Keratinocyte (primary cell): ENCODE measurements around the gene MDN1. TPM values are rescaled to one million over a fixed set of nuclear protein-coding genes. Genes with fewer than 3 reads are reported as not detected.

Experiments
- DNase-seq: peaks from one replicate; pipeline ENCODE4 v3.0.0-alpha.2; 2011; ENCODE audit warnings: low read depth, missing footprints, low spot score
- FAIRE-seq: peaks from 2 replicates; lab custom pipeline; 2011; peaks lifted over from hg19 to GRCh38; lab: Jason Lieb, UNC
- H2AFZ ChIP-seq: 2 replicates; pipeline ENCODE4 v1.6.0; 2012; ENCODE audit warnings: low read length, control low read depth, inconsistent platforms; ENCODE audit not compliant: control insufficient read depth
- H3K27ac ChIP-seq: 2 replicates; pipeline ENCODE4 v1.5.1; 2011; ENCODE audit warnings: low read length; ENCODE audit not compliant: control insufficient read depth, insufficient read depth
- H3K27me3 ChIP-seq: 3 replicates; pipeline ENCODE4 v1.6.0; 2011; ENCODE audit warnings: low read length; ENCODE audit not compliant: control insufficient read depth, insufficient read depth; ENCODE audit errors: extremely low read depth
- H3K36me3 ChIP-seq, 2 experiments: 2 replicates in 1 of 2; 3 replicates in 1 of 2; pipeline ENCODE4 v1.5.1; 2011; ENCODE audit warnings: low read length in 2 of 2, mild to moderate bottlenecking in 1 of 2; ENCODE audit not compliant: control insufficient read depth in 2 of 2, insufficient read depth in 2 of 2; ENCODE audit errors: extremely low read depth in 1 of 2
- H3K4me1 ChIP-seq: 3 replicates; pipeline ENCODE4 v1.5.1; 2011; ENCODE audit warnings: low read length; ENCODE audit not compliant: control insufficient read depth, insufficient read depth; ENCODE audit errors: extremely low read depth
- H3K4me2 ChIP-seq: 3 replicates; pipeline ENCODE4 v1.6.0; 2011; ENCODE audit warnings: low read depth, low read length; ENCODE audit not compliant: control insufficient read depth, insufficient read depth; ENCODE audit errors: extremely low read depth
- H3K4me3 ChIP-seq, 3 experiments: fragments of 200-600 bp in 1 of 3; sonication (generic) in 1 of 3; 2 replicates in 2 of 3; 3 replicates in 1 of 3; pipeline ENCODE4 v1.5.1; 2011 to 2016; ENCODE audit warnings: low read length in 3 of 3, mild to moderate bottlenecking in 3 of 3, control low read depth in 2 of 3, inconsistent platforms in 1 of 3, low read depth in 1 of 3, mixed read lengths in 1 of 3, mixed run types in 1 of 3, moderate library complexity in 1 of 3; ENCODE audit not compliant: control insufficient read depth in 2 of 3, insufficient read depth in 2 of 3; ENCODE audit errors: extremely low read depth in 1 of 3
- H3K79me2 ChIP-seq: 2 replicates; pipeline ENCODE4 v1.6.0; 2012; ENCODE audit warnings: low read length; ENCODE audit not compliant: control insufficient read depth, insufficient read depth
- H3K9ac ChIP-seq: 3 replicates; pipeline ENCODE4 v1.6.0; 2011; ENCODE audit warnings: low read length; ENCODE audit not compliant: control insufficient read depth, insufficient read depth; ENCODE audit errors: extremely low read depth
- H3K9me1 ChIP-seq: 3 replicates; pipeline ENCODE4 v1.6.0; 2011; ENCODE audit warnings: low read length; ENCODE audit not compliant: control insufficient read depth, insufficient read depth; ENCODE audit errors: extremely low read depth
- H3K9me3 ChIP-seq: 2 replicates; pipeline ENCODE4 v1.5.1; 2012; ENCODE audit warnings: low read depth, low read length; ENCODE audit not compliant: control insufficient read depth
- H4K20me1 ChIP-seq: 3 replicates; pipeline ENCODE4 v1.6.0; 2011; ENCODE audit warnings: low read length; ENCODE audit not compliant: control insufficient read depth, insufficient read depth; ENCODE audit errors: extremely low read depth
- CTCF ChIP-seq, 3 experiments: IDR thresholded peaks in 1 of 3; conservative IDR thresholded peaks in 1 of 3; optimal IDR thresholded peaks in 1 of 3; 2 replicates in 2 of 3; 3 replicates in 1 of 3; pipeline versions ENCODE3 to v1.5.1; 2011; ENCODE audit warnings: low read length in 3 of 3, mild to moderate bottlenecking in 3 of 3, moderate library complexity in 2 of 3, control low read depth in 1 of 3, inconsistent platforms in 1 of 3; ENCODE audit not compliant: insufficient read depth in 2 of 3; ENCODE audit errors: extremely low read depth in 1 of 3
- EZH2 ChIP-seq: IDR thresholded peaks from one replicate; pipeline ENCODE4 v1.6.1; 2012; ENCODE audit warnings: inconsistent platforms, mild to moderate bottlenecking, low read length, moderate library complexity
- dilution Hi-C: fragments of 300-500 bp; cut with MboI; formaldehyde crosslinking; loops from one replicate; pipeline ENCODE4 v1.7.0; 2020; ENCODE audit warnings: low sequenced_read_pairs; ENCODE audit not compliant: extremely low pct_ligation_motif_present
- polyA plus RNA-seq, 5 experiments: library from polyadenylated mRNA; depleted of rRNA in 3 of 5; stranded (reverse) in 3 of 5; stranded (forward) in 1 of 5; unstranded in 1 of 5; fragments of >200 nt; gene quantifications; 1 replicate in 1 of 5; 2 replicates in 3 of 5; 3 replicates in 1 of 5; pipeline versions ENCODE4 v1.2.1 to v1.2.3, GENCODE V29; 2011 to 2012; ENCODE audit warnings: missing spikeins in 2 of 5, low read depth in 1 of 5, low replicate concordance in 1 of 5

MDN1 gene
- polyA plus RNA-seq, 1 donor (not counting 4 experiments of a cell fraction or from before 2014, with no cell fraction given) = 16.0 TPM

- H3K36me3 ChIP-seq = peaks cover 17 to 21% of the 10 kb centered on the region in 2 experiments
- dilution Hi-C loops = no loop called here
- H3K4me3 ChIP-seq = no peak overlapping the region
- H3K9me3 ChIP-seq = no peaks in the 10 kb centered on the region
- no peaks in the 10 kb centered on the region for H4K20me1 ChIP-seq
- no peak overlapping the region for H2AFZ ChIP-seq
- H3K9ac ChIP-seq = no peak overlapping the region
- FAIRE-seq (no peak), DNase-seq (no peak)
- H3K27me3 ChIP-seq = no peaks in the 10 kb centered on the region
- no peak for TF ChIP-seq CTCF (optimal IDR thresholded peaks at IDR 0.05 in 1 of 3, IDR thresholded peaks at IDR 0.05 in 1 of 3, conservative IDR thresholded peaks at IDR 0.05 in 1 of 3; ENCODE audit: extremely low read depth in 1 of 3, insufficient read depth in 2 of 3, low read length in 3 of 3)
- TF ChIP-seq EZH2 = no peak
- H3K4me2 ChIP-seq = no peak overlapping the region
- H3K79me2 ChIP-seq = no peaks in the 10 kb centered on the region
- H3K9me1 ChIP-seq = no peaks in the 10 kb centered on the region
- no peaks in the 10 kb centered on the region for H3K4me1 ChIP-seq
- H3K27ac ChIP-seq = no peak overlapping the region
Measured at GRCh38 chr6:89729818-89730217, 89.8 kb downstream of the MDN1 start.

- Histone ChIP-seq H3K27ac (no peak overlapping the region), H2AFZ (no peak overlapping the region), H3K9me1 (no peaks in the 10 kb centered on the region), H4K20me1 (no peaks in the 10 kb centered on the region), H3K9ac (no peak overlapping the region), H3K4me3 (no peak overlapping the region), H3K79me2 (no peaks in the 10 kb centered on the region), H3K4me2 (no peak overlapping the region), H3K9me3 (no peaks in the 10 kb centered on the region), H3K4me1 (no peaks in the 10 kb centered on the region), H3K27me3 (no peaks in the 10 kb centered on the region), H3K36me3 (peaks cover 17 to 18% of the 10 kb centered on the region in 2 experiments)
- FAIRE-seq = no peak
- DNase-seq = no peak
- TF ChIP-seq CTCF (optimal IDR thresholded peaks at IDR 0.05 in 1 of 3, IDR thresholded peaks at IDR 0.05 in 1 of 3, conservative IDR thresholded peaks at IDR 0.05 in 1 of 3; ENCODE audit: extremely low read depth in 1 of 3, insufficient read depth in 2 of 3, low read length in 3 of 3) (no peak), EZH2 (no peak)
- dilution Hi-C loops = no loop called here
Measured at GRCh38 chr6:89727501-89727900, 92.1 kb downstream of the MDN1 start.
